SKM-1 treated with dmso at 0.1 percent for 144 hours (cell line): ENCODE results near the gene TNRC18.
"Not testable (repeated sequence)": the region's sequence is repeated elsewhere in the genome, so short reads cannot be mapped to it uniquely, and the experiment has no call there.

ENCODE experiments used
- DNase-seq: peaks from one replicate; lab custom pipeline; 2025; ENCODE audit not compliant: unreplicated experiment; lab: John Stamatoyannopoulos, UW

The TNRC18 gene, protein sequence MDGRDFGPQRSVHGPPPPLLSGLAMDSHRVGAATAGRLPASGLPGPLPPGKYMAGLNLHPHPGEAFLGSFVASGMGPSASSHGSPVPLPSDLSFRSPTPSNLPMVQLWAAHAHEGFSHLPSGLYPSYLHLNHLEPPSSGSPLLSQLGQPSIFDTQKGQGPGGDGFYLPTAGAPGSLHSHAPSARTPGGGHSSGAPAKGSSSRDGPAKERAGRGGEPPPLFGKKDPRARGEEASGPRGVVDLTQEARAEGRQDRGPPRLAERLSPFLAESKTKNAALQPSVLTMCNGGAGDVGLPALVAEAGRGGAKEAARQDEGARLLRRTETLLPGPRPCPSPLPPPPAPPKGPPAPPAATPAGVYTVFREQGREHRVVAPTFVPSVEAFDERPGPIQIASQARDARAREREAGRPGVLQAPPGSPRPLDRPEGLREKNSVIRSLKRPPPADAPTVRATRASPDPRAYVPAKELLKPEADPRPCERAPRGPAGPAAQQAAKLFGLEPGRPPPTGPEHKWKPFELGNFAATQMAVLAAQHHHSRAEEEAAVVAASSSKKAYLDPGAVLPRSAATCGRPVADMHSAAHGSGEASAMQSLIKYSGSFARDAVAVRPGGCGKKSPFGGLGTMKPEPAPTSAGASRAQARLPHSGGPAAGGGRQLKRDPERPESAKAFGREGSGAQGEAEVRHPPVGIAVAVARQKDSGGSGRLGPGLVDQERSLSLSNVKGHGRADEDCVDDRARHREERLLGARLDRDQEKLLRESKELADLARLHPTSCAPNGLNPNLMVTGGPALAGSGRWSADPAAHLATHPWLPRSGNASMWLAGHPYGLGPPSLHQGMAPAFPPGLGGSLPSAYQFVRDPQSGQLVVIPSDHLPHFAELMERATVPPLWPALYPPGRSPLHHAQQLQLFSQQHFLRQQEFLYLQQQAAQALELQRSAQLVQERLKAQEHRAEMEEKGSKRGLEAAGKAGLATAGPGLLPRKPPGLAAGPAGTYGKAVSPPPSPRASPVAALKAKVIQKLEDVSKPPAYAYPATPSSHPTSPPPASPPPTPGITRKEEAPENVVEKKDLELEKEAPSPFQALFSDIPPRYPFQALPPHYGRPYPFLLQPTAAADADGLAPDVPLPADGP (N-terminal part only)

DNA sequence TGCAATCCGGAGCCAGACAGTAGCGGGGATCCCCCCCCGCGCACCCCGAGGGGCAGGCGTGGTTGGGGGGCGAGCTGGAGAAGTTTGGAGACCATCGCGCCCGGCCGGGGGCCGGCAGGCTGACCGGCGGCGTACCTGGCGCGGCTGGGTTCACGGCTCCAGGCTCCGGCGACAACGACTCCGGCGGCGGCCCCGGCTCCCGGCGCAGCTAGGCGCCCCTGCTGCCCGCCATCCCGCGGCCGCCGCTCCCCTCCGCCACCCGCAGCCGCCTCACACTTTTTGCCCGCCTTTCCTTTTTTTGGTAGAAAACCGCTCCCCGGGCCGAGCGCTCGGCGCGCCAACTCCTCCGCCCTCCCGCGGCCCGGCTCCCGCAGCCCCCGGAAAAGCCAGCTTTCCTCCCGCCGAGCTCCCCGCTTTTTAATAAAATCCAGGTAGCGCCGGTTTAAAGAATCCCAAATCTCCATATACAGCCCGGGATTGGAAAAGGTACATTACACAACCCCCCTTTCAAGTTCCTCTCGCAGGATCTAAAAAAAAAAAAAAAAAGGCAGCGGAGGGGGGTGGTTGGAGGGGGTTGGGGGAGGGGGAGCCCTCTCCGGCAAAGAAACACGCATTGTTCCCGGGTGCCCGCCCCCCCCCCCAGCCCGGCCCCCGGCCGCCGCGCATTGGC is at the start of gene TNRC18:
TSS of gene TNRC18 (minus strand) at position 529 of the 670 bp plus-strand sequence. CDS start 2,588 bp downstream, outside the sequence.
- DNase-seq, result peak; percentile 69

DNA sequence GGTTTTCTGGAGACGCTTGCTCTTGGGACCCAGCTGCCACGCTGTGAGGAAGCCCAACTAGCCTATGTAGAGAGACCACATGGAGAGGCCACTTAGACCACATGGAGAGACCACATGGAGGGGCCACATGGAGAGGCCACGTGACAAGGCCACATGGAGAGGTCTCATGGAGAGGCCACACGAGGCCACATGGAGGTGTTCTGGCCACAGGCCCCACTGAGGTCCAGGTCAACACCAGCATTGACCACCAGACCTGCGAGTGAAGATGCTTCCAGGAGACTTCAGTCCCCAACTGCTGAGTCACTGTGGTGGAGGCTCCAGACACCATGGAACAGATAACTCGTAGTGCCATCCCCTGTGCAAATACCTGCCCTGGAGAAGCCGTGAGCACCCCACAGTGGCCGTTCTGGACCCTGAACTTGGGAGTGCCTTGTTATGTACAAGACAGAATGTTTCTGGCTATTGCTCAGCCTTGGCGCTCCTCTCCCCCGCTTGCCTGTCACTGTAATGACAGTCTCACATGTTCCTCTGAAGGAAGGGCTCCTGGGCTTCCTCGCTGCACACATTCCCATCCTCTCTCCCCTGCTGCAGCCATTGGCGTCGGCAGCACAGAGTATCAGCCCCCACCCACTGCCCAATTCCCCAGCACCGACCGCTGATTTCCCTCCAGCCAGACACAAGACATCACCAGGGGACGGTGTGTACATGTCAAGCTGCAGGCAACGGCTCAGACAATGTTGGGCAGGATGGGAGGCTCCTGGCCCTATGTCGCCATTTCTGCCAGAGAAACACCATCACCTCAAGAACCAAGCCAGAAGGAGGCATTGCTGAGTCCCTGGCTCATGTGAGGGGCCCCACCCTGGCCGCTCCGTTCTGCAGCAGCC is 49.0 kb upstream of the TNRC18 start:
- DNase-seq, result peak; percentile 100

DNA sequence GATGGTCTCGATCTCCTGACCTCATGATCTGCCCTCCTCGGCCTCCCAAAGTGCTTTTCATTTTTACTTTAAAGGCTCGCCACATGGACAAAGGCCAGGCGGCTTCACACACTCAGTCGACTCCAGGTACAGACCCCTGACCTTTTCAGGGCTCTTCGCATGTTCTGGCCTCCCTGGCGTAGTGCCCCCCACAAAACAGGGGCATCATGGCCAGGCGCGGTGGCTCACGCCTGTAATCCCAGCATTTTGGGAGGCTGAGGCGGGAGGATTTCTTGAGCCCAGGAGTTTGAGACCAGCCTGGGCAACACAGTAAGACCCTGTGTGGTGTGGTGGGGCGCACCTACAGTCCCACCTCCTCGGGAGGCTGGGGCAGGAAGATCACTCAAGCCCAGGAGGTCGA is 48.0 kb upstream of the TNRC18 start:
- DNase-seq, result not testable (repeated sequence)

DNA sequence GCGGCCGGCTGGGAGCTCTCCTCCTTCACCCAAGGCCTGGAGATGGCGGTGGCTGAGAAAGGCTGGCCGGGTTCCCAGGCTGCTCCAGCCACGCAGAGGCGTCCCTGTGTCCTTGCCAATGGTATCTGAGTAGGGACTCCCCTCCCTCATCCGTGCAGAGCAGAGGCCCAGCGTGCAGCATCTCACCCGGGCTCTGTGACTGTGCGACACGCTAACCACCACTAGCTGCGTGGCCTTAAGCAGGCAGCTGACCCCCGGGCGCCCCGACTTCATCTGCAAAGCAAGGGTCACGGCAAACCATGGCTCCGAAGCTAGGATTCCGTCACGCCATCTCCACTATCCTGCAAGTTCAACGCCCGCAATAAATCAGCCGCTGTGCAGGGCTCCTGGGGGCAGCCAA is 47.2 kb upstream of the TNRC18 start:
- no peak for DNase-seq

DNA sequence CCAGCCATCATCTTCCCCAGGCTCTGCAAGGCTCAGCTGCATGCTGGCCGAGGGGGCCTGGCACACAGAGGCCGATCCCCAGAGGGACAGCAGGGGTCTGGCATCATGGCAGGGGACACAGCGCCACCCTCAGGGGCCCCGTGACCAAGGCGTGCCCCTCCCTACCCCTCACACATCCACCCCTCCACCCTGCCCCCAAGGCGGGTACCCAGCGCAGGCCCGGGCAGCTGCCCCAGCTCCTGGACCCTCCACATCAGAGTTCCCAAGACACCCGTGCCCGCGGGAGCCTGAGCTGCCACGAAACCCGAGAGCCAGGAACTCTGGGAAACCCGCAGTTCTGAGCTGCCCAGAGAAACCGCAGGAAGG is 46.5 kb upstream of the TNRC18 start:
- DNase-seq, result no peak

DNA sequence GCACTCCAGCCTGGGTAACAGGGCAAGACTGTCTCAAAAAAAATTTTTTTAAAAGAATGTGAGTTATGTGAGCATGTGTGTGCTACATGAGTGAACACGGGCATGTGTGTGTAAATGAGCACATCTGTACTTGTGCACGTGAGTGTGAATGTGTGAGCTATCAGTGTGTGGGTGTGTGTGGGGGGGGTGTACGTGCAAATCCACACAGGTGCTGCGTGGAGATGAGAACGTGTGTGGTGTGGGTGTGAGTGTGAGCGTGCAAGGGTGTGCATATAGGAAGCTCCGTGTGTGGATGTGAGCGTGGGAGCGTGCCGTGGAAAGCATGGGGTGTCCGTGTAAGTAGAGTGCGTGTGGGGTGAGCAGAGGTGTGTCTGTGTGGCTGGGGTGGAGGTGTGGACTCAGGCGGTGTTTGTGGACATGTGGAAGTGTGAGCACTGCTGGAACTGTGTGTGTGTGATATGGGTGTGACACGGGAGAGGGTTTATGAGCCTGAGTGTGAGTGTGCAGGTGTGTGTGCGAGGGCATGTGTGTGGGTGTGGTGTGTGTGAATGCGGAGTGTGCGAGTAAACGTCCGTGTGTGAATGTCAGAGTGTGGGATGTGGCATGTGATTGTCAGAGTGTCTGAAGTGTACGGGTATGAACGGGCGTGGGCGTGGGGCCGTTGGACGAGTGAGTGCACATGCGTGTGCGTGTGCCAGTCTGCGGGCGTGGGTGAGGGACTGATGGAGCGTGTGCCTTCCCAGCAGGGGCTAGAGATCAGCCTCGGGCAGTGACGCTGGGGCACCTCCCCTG is 45.9 kb upstream of the TNRC18 start:
- no peak for DNase-seq

DNA sequence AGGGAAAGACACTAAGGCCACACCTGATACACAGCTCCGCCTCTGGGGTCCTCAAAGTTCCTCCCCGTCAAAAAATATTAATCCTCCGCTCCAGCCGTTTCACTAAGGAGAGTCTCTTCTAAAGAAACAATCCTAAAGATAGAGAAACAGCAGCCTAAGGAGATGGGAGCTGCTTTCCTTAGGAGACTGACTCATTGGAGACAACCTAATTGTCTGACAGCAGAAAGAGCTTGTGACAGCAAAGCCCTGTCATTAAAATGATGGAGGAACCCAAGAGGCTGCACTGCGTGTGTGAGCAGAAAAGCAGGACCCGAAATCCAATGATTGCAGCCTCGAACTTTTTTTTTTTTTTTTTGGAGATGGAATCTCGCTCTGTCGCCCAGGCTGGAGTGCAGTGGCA is 44.0 kb upstream of the TNRC18 start:
- DNase-seq, result no peak

DNA sequence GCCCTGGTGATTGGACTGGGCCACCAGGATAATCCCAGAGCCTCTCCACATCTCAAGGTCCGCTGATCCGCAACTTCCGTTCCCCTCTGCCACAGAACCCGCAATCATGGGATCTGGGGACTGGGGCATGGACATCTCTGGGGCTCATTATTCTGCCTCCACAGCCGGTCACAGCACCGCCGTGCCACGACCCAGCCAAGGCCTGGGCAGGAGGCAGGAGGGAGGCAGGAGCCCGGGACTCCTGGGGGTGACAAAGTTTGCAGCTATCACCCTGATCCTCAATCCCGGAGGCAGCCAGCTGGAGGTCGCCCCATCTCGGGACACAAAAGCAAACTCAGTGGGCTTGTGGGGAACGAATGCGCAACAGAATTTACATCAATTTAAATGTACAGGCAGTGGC is 42.9 kb upstream of the TNRC18 start:
- DNase-seq, result no peak

DNA sequence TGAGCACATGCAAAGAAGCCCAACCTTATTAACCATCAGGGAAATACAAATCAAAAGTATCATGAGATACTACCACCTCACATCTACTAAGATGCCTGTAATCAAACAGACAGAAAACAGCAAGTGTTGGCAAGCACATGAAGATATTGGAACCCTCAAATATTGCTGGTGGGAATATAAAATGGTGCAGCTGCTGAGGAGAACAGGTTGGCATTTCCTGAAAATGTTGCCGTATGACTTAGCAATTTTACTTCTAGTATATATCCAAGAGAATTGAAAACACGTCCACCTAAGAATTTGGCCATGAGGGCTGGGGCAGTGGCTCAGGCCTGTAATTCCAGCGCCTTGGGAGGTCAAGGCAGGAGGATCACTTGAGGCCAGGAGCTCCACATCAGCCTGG is 39.4 kb upstream of the TNRC18 start:
- no peak for DNase-seq

DNA sequence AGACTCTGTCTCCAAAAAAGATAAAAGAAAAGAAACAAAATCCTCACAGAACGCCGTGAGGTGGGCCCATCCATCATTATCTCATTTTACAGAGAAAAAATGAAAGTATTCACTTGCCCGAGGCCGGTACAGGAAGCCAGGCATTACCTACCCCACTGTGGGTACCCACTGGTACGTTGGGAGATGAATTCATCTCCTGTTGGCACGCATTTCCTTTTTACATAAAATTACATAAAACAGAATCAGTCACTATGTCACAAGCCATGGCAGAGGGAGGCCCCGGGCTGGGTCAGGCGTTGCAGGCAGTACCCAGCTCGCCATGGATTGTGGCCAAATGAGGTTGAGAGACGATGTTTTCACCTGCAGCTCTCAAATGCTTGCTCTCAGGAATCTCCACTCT is 38.6 kb upstream of the TNRC18 start:
- no peak for DNase-seq

DNA sequence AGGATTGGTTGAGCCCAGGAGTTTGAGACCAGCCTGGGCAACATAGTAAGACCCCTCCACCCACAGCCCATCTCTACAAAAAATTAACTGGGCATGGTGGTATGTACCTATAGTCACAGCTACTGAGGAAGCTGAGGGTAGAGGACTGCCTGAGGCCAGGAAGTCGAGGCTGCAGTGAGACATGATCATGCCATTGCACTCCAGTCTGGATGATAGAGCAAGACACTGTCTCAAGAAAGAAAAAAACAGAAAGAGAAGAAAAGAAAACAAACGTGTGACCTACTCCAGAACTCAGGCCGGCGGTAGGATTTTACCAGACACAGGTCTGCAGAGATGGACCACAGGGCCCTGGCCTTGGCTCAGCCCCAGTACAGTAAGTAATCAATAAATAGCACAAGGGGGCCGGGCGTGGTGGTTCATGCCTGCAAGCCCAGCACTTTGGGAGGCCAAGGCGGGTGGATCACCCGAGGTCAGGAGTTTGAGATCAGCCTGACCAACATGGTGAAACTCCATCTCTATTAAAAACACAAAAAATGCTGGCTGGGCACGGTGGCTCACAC is 35.4 kb upstream of the TNRC18 start:
- DNase-seq, result no peak

DNA sequence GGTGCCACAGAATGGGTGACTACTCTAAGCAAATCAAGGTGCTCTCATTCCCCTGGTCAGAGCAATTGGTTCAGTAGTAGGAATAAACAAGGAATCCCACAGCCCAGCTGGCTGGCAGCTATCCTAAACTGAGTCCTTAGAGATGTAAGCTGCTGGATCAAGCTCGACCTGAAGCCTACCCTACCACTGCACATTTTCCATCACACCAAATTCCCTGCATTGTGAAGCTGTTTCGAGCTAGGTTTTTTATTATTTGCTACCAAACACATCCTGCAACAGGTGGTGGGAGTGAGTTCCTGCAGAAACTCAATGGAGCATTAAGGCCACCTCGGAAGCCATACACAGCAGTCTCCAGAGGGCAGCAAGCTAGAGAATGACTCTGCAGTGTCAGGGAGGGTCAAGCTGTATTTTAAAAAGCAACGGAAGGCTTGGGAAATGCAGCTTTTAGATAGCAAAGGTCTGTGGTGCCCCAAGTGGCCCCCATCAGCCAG is 33.7 kb upstream of the TNRC18 start:
- DNase-seq, result peak; percentile 66

DNA sequence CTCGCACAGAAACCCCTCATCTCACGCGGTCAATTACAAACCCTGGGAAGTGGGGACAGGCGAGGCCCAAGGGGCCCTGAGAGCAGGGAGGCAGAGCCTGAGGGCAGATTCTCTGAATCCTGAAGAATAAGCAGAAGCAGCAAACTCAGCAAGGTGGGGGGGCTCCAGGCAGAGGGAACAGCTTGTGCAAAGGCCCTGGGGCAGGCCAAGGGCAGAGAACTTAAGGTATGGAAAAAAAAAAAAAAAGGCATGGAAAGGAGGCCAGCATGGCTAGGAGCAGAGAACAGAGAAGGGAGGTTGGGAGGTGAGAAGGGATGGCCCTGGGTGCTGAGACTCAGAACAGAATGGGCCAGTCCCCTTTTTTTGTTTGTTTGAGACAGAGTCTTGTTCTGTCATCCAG is 32.8 kb upstream of the TNRC18 start:
- DNase-seq, result no peak

DNA sequence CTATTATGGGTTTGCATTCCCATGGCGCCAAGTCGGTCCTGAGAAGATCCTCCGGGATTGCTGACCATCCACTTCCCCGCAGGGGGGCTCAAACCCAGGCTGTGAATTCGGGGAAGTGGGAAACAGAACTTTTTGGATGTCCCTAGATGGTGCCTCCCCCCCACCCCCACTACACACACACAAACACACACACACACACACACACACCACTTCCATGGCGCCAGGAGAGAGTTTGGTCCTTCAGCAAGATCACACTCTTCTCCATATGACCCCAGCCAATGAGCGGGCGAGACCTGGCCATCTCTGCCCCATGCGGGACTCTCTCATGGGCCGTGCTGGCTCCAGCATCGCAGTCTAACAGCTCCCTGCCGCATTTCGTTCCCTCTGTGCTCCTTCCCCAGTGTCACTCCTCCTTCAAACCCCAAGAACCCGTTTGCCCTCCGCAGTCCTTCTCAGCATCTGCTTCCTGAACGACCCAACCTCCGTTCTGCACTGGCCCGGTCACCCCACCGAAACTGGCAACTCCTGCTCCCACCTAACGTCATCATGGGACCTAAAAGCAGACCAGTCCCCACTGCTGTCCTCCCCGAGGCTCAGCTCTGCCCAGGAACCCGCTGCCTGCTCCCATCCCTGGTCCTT is 32.1 kb upstream of the TNRC18 start:
- no peak for DNase-seq

DNA sequence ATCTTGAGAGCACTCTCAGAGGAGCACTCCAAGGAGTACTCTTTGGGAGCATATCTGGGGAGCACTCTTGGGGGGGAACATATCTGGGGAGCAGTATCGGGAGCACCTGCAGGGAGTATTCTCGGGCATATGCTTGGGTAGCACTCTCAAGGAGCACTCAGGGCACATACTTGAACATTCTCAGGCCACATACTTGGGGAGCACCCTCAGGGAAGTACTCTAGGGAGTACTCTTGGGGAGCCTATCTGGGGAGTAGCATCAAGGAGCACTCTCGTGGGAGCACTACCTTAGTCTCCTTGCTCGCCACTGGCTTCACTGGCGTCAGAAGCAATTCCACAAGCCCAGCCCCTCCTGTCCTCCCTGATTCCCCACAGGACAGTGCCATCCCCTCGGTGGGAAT is 31.5 kb upstream of the TNRC18 start:
- DNase-seq, result no peak

DNA sequence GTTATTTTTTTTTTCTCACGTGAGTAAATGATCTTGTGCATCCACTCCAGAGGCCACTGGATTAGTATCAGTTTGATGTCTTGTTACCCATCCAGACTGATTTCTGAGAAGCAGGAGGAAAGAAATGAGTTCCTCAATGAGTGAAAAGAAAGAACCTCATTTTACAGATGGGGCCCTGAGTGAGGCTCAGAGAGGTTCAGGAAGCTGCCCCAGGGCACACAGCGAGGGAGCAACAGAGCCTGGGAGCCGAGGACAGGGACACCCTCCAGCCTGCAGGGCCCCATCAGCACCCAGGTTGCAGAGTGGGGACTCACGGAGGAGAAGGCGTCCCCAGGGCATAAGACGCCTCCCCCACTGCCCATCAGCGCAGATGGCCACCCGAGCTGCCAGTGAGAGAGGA is 30.9 kb upstream of the TNRC18 start:
- DNase-seq, result no peak

DNA sequence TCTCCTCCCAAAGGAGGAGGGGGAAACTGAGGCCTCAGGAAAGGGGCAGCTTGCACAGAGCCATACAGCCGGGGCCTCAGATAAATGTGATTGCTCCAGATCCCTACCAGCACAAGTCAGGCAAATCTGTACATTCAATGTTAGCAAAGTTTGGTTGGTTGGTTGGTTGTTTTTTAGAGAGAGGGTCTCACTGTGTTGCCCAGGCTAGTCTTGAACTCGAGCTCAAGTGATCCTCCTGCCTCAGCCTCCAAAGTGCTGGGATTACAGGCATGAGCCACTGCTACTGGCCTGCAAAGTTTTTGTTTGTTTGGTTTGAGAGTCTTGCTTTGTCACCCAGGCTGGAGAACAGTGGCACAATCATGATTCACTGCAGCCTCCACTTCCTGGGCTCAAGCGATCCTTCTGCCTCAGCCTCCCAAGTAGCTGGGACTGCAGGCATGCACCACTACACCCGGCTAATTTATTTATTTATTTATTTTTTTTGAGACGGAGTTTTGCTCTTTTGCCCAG is 30.0 kb upstream of the TNRC18 start:
- no peak for DNase-seq

DNA sequence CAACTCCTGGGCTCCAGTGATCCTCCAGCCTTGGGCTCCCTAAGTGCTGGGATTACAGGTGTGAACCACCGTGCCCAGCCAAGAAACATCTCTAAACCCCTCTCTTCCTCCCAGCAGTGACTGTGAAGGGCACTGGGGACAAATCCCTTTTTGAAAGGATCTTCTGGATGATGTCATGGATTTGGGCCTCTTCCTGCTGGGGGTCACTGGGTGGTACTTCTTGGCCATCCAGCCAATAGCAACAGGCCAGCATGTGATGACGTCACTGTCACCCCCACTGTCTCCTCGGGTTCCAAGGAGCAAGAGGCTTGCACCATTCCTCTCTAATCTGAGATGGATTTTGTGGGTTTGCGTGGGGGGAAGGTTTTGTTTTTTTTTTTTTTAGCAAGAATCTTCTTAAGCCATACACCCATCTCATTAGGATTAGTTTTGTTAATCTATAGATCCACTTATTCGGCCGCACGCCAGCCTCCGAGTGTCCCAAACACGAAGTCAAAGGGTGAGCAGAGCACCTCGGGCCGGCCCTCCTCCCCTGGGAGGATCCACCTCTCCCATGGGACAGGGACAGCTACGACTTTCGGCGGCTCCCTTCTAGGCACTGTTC is 29.4 kb upstream of the TNRC18 start:
- DNase-seq, result peak; percentile 40
